Esophagus squamous epithelium (tissue), 4 donors: Measurements from ENCODE around the gene MBD3L2B.

Experiments used
- POLR2A ChIP-seq, 4 donors: fragments of 450-650 bp; IDR thresholded peaks; one replicate each; pipeline ENCODE4 v1.6.1; 2017; ENCODE audit warnings: antibody characterized with exemption in 4 of 4, mild to moderate bottlenecking in 4 of 4, moderate library complexity in 3 of 4
- TF ChIP-seq, protein P1 (sequence below), 6 experiments: fragments of 450-650 bp in 4 of 6; fragments of 200-600 bp in 2 of 6; sonication (generic) in 2 of 6; IDR thresholded peaks; one replicate each; pipeline ENCODE4 v1.5.1; 2016 to 2019; ENCODE audit warnings: antibody characterized with exemption in 6 of 6, mild to moderate bottlenecking in 4 of 6, moderate library complexity in 4 of 6

DNA sequence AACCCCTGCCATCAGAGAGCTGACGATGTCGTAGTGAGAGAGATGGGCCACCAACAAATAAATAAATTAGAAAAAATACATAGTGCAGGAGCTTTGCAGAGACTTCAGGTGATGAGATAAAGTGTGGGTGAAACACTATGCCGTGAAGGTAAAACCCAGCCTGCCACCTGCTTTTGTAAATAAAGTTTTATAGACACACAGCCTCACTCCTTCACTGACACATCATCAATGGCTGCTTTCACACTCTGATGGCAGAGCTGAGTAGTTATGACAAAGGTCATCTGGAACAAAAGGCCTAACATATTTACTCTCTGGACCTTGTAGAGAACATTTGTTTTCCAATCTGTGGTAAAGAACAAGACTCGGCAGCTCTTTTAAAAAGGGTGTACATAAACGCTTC is 45.0 kb downstream of the MBD3L2B start:
- TF ChIP-seq, protein P1, sequence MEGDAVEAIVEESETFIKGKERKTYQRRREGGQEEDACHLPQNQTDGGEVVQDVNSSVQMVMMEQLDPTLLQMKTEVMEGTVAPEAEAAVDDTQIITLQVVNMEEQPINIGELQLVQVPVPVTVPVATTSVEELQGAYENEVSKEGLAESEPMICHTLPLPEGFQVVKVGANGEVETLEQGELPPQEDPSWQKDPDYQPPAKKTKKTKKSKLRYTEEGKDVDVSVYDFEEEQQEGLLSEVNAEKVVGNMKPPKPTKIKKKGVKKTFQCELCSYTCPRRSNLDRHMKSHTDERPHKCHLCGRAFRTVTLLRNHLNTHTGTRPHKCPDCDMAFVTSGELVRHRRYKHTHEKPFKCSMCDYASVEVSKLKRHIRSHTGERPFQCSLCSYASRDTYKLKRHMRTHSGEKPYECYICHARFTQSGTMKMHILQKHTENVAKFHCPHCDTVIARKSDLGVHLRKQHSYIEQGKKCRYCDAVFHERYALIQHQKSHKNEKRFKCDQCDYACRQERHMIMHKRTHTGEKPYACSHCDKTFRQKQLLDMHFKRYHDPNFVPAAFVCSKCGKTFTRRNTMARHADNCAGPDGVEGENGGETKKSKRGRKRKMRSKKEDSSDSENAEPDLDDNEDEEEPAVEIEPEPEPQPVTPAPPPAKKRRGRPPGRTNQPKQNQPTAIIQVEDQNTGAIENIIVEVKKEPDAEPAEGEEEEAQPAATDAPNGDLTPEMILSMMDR (IDR thresholded peaks at IDR 0.05) = no peak
- TF ChIP-seq POLR2A (IDR thresholded peaks at IDR 0.05) = no peak
